ENCODE measurements around the gene ITCH.

Gene ITCH

DNA sequence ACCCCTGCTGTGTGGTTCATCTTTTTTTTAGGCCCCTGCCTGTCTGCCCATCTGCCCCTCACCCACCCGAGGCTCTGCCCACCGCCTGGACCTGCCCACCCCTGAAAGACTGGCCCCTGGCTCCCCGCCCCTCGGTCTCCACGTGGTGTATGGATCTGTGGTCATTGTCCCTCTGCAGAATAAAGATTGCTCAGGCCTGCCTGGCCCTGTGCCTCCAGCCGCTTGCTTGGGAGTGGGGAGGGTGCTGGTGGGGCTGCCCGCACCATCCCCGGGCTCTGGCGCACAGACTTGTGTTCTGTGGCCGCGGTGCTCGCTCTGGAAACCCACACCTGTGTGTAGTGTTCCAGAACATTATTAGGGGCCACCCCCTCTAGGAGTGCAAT, 197.1 kb downstream of the ITCH start (continued):
- no peak for TF ChIP-seq ZNF626 (tag by site-specific recombination; IDR thresholded peaks at IDR 0.05)
- TF ChIP-seq ZNF433 (tag by site-specific recombination; IDR thresholded peaks at IDR 0.05; ENCODE audit: low read depth): no peak

DNA sequence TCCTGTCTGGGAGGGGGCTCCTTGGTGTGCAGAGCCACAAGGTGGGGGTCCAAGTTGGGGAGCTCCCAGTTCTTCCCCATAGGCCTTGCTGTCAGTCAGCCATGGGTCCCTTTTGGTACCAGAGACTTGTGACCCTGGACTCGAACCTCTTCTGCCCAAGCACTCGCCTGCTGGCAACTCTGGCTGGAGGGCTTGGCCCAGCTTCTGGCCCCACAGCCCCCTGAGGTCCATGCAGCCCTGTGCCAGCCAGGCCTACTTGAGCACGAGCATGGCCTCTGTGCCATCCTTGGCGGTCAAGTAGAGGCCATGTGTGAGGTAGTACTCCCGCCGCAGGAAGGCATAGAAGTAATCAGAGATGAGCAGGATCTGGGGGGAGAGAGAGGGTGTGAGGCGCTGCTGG, 197.5 kb downstream of the ITCH start:
- no peak overlapping the region for H3K27ac ChIP-seq (ENCODE audit: extremely low read depth, low read depth, low read length)
- CTCF ChIA-PET: interaction anchor here (0.7 to 1.4 kb wide), 2 partner anchors 137 to 248 kb away, joined by 3 read pairs; no protein-coding TSS in a partner anchor
- peaks cover 0 to 4% of the 10 kb centered on the region in 2 experiments; a peak in 2 of 3 replicates for H3K36me3 ChIP-seq (ENCODE audit: control insufficient read depth in 2 of 2, insufficient read depth in 1 of 2, low read length in 2 of 2)
- TF ChIP-seq ZNF585B (tag by site-specific recombination; IDR thresholded peaks at IDR 0.05) (no peak), ZNF596 (tag by site-specific recombination; IDR thresholded peaks at IDR 0.05) (no peak), ZNF404 (tag by site-specific recombination; IDR thresholded peaks at IDR 0.05) (no peak), ZNF214 (tag by site-specific recombination; IDR thresholded peaks at IDR 0.05; ENCODE audit: borderline replicate concordance) (no peak), ZNF366 (tag by site-specific recombination; conservative IDR thresholded peaks at IDR 0.05) (no peak), TRIM28 (IDR thresholded peaks at IDR 0.05; ENCODE audit: borderline replicate concordance, low read length) (no peak), ZNF157 (tag by site-specific recombination; IDR thresholded peaks at IDR 0.05) (no peak), ZNF664 (tag by site-specific recombination; IDR thresholded peaks at IDR 0.05) (no peak), ZEB2 (tag by site-specific recombination; IDR thresholded peaks at IDR 0.05) (no peak), ZNF791 (tag by site-specific recombination; IDR thresholded peaks at IDR 0.05) (no peak), KLF7 (tag by site-specific recombination; IDR thresholded peaks at IDR 0.05; ENCODE audit: borderline replicate concordance) (no peak), ZNF660 (tag by site-specific recombination; IDR thresholded peaks at IDR 0.05) (no peak), ZNF629 (tag by site-specific recombination; IDR thresholded peaks at IDR 0.05) (no peak)
- TF ChIP-seq, protein P1, sequence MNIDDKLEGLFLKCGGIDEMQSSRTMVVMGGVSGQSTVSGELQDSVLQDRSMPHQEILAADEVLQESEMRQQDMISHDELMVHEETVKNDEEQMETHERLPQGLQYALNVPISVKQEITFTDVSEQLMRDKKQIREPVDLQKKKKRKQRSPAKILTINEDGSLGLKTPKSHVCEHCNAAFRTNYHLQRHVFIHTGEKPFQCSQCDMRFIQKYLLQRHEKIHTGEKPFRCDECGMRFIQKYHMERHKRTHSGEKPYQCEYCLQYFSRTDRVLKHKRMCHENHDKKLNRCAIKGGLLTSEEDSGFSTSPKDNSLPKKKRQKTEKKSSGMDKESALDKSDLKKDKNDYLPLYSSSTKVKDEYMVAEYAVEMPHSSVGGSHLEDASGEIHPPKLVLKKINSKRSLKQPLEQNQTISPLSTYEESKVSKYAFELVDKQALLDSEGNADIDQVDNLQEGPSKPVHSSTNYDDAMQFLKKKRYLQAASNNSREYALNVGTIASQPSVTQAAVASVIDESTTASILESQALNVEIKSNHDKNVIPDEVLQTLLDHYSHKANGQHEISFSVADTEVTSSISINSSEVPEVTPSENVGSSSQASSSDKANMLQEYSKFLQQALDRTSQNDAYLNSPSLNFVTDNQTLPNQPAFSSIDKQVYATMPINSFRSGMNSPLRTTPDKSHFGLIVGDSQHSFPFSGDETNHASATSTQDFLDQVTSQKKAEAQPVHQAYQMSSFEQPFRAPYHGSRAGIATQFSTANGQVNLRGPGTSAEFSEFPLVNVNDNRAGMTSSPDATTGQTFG (tag by site-specific recombination; IDR thresholded peaks at IDR 0.05; ENCODE audit: borderline replicate concordance): no peak
- TF ChIP-seq, protein P2, sequence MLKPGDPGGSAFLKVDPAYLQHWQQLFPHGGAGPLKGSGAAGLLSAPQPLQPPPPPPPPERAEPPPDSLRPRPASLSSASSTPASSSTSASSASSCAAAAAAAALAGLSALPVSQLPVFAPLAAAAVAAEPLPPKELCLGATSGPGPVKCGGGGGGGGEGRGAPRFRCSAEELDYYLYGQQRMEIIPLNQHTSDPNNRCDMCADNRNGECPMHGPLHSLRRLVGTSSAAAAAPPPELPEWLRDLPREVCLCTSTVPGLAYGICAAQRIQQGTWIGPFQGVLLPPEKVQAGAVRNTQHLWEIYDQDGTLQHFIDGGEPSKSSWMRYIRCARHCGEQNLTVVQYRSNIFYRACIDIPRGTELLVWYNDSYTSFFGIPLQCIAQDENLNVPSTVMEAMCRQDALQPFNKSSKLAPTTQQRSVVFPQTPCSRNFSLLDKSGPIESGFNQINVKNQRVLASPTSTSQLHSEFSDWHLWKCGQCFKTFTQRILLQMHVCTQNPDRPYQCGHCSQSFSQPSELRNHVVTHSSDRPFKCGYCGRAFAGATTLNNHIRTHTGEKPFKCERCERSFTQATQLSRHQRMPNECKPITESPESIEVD (tag by site-specific recombination; IDR thresholded peaks at IDR 0.05): no peak
- TF ChIP-seq, protein P3, sequence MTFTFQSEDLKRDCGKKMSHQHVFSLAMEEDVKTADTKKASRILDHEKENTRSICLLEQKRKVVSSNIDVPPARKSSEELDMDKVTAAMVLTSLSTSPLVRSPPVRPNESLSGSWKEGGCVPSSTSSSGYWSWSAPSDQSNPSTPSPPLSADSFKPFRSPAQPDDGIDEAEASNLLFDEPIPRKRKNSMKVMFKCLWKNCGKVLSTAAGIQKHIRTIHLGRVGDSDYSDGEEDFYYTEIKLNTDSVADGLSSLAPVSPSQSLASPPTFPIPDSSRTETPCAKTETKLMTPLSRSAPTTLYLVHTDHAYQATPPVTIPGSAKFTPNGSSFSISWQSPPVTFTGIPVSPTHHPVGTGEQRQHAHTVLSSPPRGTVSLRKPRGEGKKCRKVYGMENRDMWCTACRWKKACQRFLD (tag by site-specific recombination; IDR thresholded peaks at IDR 0.05): no peak
- TF ChIP-seq, protein P4, sequence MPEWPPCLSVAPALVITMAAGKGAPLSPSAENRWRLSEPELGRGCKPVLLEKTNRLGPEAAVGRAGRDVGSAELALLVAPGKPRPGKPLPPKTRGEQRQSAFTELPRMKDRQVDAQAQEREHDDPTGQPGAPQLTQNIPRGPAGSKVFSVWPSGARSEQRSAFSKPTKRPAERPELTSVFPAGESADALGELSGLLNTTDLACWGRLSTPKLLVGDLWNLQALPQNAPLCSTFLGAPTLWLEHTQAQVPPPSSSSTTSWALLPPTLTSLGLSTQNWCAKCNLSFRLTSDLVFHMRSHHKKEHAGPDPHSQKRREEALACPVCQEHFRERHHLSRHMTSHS (tag by site-specific recombination; IDR thresholded peaks at IDR 0.05): no peak
- TF ChIP-seq, protein P5, sequence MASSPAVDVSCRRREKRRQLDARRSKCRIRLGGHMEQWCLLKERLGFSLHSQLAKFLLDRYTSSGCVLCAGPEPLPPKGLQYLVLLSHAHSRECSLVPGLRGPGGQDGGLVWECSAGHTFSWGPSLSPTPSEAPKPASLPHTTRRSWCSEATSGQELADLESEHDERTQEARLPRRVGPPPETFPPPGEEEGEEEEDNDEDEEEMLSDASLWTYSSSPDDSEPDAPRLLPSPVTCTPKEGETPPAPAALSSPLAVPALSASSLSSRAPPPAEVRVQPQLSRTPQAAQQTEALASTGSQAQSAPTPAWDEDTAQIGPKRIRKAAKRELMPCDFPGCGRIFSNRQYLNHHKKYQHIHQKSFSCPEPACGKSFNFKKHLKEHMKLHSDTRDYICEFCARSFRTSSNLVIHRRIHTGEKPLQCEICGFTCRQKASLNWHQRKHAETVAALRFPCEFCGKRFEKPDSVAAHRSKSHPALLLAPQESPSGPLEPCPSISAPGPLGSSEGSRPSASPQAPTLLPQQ (tag by site-specific recombination; IDR thresholded peaks at IDR 0.05): no peak
- H3K9me3 ChIP-seq (ENCODE audit: control insufficient read depth, insufficient read depth, low read depth, low read length): no peaks in the 10 kb centered on the region
- no peak overlapping the region for H3K4me3 ChIP-seq (ENCODE audit: low read depth, low read length)
- POLR2A ChIA-PET: no interaction called here
- no peaks in the 10 kb centered on the region for H3K4me1 ChIP-seq (ENCODE audit: control insufficient read depth, insufficient read depth, low read length)
